ENCODE results near the gene RAD51C.

Gene RAD51C

GRCh38 chr17:58702708-58703107 lies 10.3 kb downstream of the RAD51C start:
- POLR2A ChIA-PET = no interaction called here
- no peak for TF ChIP-seq CTCF (IDR thresholded peaks at IDR 0.05; ENCODE audit: control extremely low read depth, extremely low read depth, low read depth, missing control alignments)
- DNase-seq (ENCODE audit: extremely low spot score) = no peak

GRCh38 chr17:58703137-58703915 lies 10.9 kb downstream of the RAD51C start:
- POLR2A ChIA-PET = no interaction called here
- no peak for DNase-seq (ENCODE audit: extremely low spot score)
- CTCF ChIA-PET = interaction anchor here (0.9 to 2.2 kb wide), 2 partner anchors 11 to 12 kb away, joined by 3 to 9 read pairs; partner anchors contain the start of genes RAD51C and TEX14
- TF ChIP-seq CTCF (IDR thresholded peaks at IDR 0.05; ENCODE audit: control extremely low read depth, extremely low read depth, low read depth, missing control alignments) = no peak

More at GRCh38 chr17:58702708-58703107, 10.3 kb downstream of the RAD51C start:
- CTCF ChIA-PET = interaction anchor here (2.2 kb wide), 1 partner anchor 10 kb away, joined by 9 read pairs; the partner anchor contains the start of genes RAD51C and TEX14

- TF ChIP-seq CTCF (IDR thresholded peaks at IDR 0.05; ENCODE audit: control extremely low read depth, extremely low read depth, low read depth, missing control alignments) = no peak
- POLR2A ChIA-PET = no interaction called here
- DNase-seq (ENCODE audit: extremely low spot score) = no peak
- CTCF ChIA-PET = interaction anchor here (0.9 kb wide), 1 partner anchor 11 kb away, joined by 3 read pairs; no protein-coding TSS in a partner anchor
These were observed 11.5 kb downstream of the RAD51C start for GRCh38 chr17:58703916-58704286.

- no peak for DNase-seq (ENCODE audit: extremely low spot score)
- no peak for TF ChIP-seq CTCF (IDR thresholded peaks at IDR 0.05; ENCODE audit: control extremely low read depth, extremely low read depth, low read depth, missing control alignments)
- CTCF ChIA-PET = interaction anchor here (0.8 to 1.2 kb wide), 3 partner anchors 14 to 457 kb away, joined by 3 to 5 read pairs (median 3); partner anchors contain the start of gene RAD51C
- POLR2A ChIA-PET = interaction anchor here (1.0 kb wide), 1 partner anchor 75 kb away, joined by 4 read pairs; no protein-coding TSS in a partner anchor
These were observed 14.1 kb downstream of the RAD51C start for GRCh38 chr17:58706351-58707140.

- TF ChIP-seq CTCF (IDR thresholded peaks at IDR 0.05; ENCODE audit: control extremely low read depth, extremely low read depth, low read depth, missing control alignments) = peak; percentile 51
- DNase-seq (ENCODE audit: extremely low spot score) = no peak
- POLR2A ChIA-PET = no interaction called here
- CTCF ChIA-PET = interaction anchor here (0.6 to 5.4 kb wide), 17 partner anchors 8 to 332 kb away, joined by 3 to 26 read pairs (median 3); no protein-coding TSS in a partner anchor
These were observed 18.6 kb downstream of the RAD51C start for GRCh38 chr17:58710948-58711552.

- POLR2A ChIA-PET = no interaction called here
- no peak for DNase-seq (ENCODE audit: extremely low spot score)
- TF ChIP-seq CTCF (IDR thresholded peaks at IDR 0.05; ENCODE audit: control extremely low read depth, extremely low read depth, low read depth, missing control alignments) = no peak
- CTCF ChIA-PET = interaction anchor here (1.2 kb wide), 1 partner anchor 12 kb away, joined by 5 read pairs; no protein-coding TSS in a partner anchor
These were observed 29.9 kb downstream of the RAD51C start for GRCh38 chr17:58722274-58722673.
